Lower leg skin (tissue), 3 donors: ENCODE results near the gene ABAT.

ENCODE experiments used
- CTCF ChIP-seq, 3 donors: fragments of 450-650 bp; IDR thresholded peaks; one replicate each; pipeline ENCODE4 v1.5.1; 2016; ENCODE audit warnings: antibody characterized with exemption in 3 of 3, mild to moderate bottlenecking in 3 of 3, moderate library complexity in 2 of 3
- POLR2A ChIP-seq, 2 donors: fragments of 450-650 bp; IDR thresholded peaks; one replicate each; pipeline ENCODE4 v1.6.1; 2016 to 2017; ENCODE audit warnings: antibody characterized with exemption in 2 of 2, mild to moderate bottlenecking in 1 of 2, moderate library complexity in 1 of 2

GRCh38 chr16:8767176-8767575 lies 92.8 kb downstream of the ABAT start:
- TF ChIP-seq CTCF (IDR thresholded peaks at IDR 0.05) (no peak), POLR2A (IDR thresholded peaks at IDR 0.05) (no peak)
